OCI-LY7 (cell line): ENCODE measurements around the gene WDTC1. TPM values are rescaled to one million over a fixed set of nuclear protein-coding genes. Genes with fewer than 3 reads are reported as not detected.

ENCODE experiments used
- BruUV-seq: library from RNA; stranded (reverse); fragments of 400-500 nt; replicated peaks from 2 replicates; lab custom pipeline; 2021; lab: Mats Ljungman, UMichigan
- CTCF ChIA-PET: fragments of 300-600 bp; sonication (Branson Sonifier 250); formaldehyde crosslinking; loops from one replicate; lab custom pipeline; 2022; ENCODE audit warnings: antibody characterized with exemption; ENCODE audit not compliant: unreplicated experiment; lab: Charles Lee
- POLR2A ChIA-PET: fragments of 300-600 bp; sonication (Branson Sonifier 250); formaldehyde crosslinking; loops from one replicate; lab custom pipeline; 2022; ENCODE audit warnings: antibody characterized with exemption; lab: Charles Lee
- DNase-seq: peaks from one replicate; pipeline ENCODE4 v3.0.0-alpha.2; 2015; ENCODE audit warnings: low spot score
- H2AFZ ChIP-seq: fragments of 200-600 bp; sonication (generic), shearing (Covaris generic); 2 replicates; pipeline ENCODE4 v1.6.1; 2014; ENCODE audit warnings: mild to moderate bottlenecking, antibody characterized with exemption, low read length, moderate library complexity
- H3K27ac ChIP-seq: fragments of 200-600 bp; sonication (generic); 2 replicates; pipeline ENCODE4 v1.5.1; 2014; ENCODE audit warnings: mixed run types, low read depth, mild to moderate bottlenecking, moderate library complexity, low read length, inconsistent platforms; ENCODE audit not compliant: poor library complexity, severe bottlenecking
- H3K36me3 ChIP-seq: fragments of 200-600 bp; sonication (generic); 2 replicates; pipeline ENCODE4 v1.6.1; 2014; ENCODE audit warnings: mild to moderate bottlenecking, antibody characterized with exemption, low read length, moderate library complexity, mixed read lengths; ENCODE audit not compliant: insufficient read depth
- H3K4me1 ChIP-seq: fragments of 200-600 bp; sonication (generic); 2 replicates; pipeline ENCODE4 v1.5.1; 2014; ENCODE audit warnings: mild to moderate bottlenecking, low read length; ENCODE audit not compliant: insufficient read depth, poor library complexity, severe bottlenecking
- H3K4me2 ChIP-seq: fragments of 200-600 bp; sonication (generic); 2 replicates; pipeline ENCODE4 v1.6.1; 2014; ENCODE audit warnings: mild to moderate bottlenecking, low read length
- H3K4me3 ChIP-seq: fragments of 200-600 bp; sonication (generic); 2 replicates; pipeline ENCODE4 v1.5.1; 2014; ENCODE audit warnings: mild to moderate bottlenecking, low read depth, low read length; ENCODE audit not compliant: poor library complexity, severe bottlenecking
- H3K79me2 ChIP-seq: fragments of 200-600 bp; sonication (generic); 2 replicates; pipeline ENCODE4 v1.6.1; 2016; ENCODE audit warnings: low read depth, mild to moderate bottlenecking, low read length, moderate library complexity, mixed read lengths; ENCODE audit not compliant: insufficient read depth
- H3K9me2 ChIP-seq: fragments of 200-600 bp; sonication (generic); 2 replicates; pipeline ENCODE4 v1.6.1; 2016; ENCODE audit warnings: mild to moderate bottlenecking, low read length, mixed read lengths; ENCODE audit not compliant: insufficient read depth
- H3K9me3 ChIP-seq: fragments of 200-600 bp; sonication (generic); 2 replicates; pipeline ENCODE4 v1.6.1; 2014; ENCODE audit warnings: mild to moderate bottlenecking, mixed run types, low read length, mixed read lengths
- H4K20me1 ChIP-seq: fragments of 200-600 bp; sonication (generic); 2 replicates; pipeline ENCODE4 v1.6.1; 2014; ENCODE audit warnings: mild to moderate bottlenecking, antibody characterized with exemption, low read length, moderate library complexity, mixed read lengths; ENCODE audit not compliant: insufficient read depth
- CTCF ChIP-seq: fragments of 200-600 bp; sonication (generic); conservative IDR thresholded peaks from 2 replicates; pipeline ENCODE4 v1.5.1; 2014; ENCODE audit warnings: mild to moderate bottlenecking, antibody characterized with exemption, low read length, moderate library complexity, mixed read lengths
- EZH2phosphoT487 ChIP-seq: fragments of 200-600 bp; sonication (generic); IDR thresholded peaks from 2 replicates; pipeline ENCODE4 v1.6.1; 2018; ENCODE audit warnings: low read depth, borderline replicate concordance, mild to moderate bottlenecking, mixed run types, antibody characterized with exemption, low read length, moderate library complexity, mixed read lengths
- intact Hi-C: fragments of 100-400 bp; cut with micrococcal nuclease; formaldehyde crosslinking; loops from one replicate; pipeline ENCODE4 v1.10.0; 2022; ENCODE audit not compliant: unreplicated experiment
- total RNA-seq, 2 experiments: library from RNA; depleted of rRNA in 1 of 2; stranded (reverse); fragments of >200 nt in 1 of 2; shearing (Covaris generic) in 1 of 2; gene quantifications; 2 replicates each; pipeline ENCODE4 v1.2.3, GENCODE V29; 2014 to 2022

The WDTC1 gene
- total RNA-seq, 2 experiments from 2014 or later = 18.2 to 27.8 TPM

GRCh38 chr1:27342391-27342777 is 108.0 kb downstream of the WDTC1 start:
- intact Hi-C loops = loop anchor here (5.0 kb wide), 1 partner anchor 50 kb away; the partner anchor contains the start of gene GPR3
- BruUV-seq = no TSS peak

GRCh38 chr1:27342778-27343638 is 108.6 kb downstream of the WDTC1 start:
- Histone ChIP-seq H3K4me2 (peak overlapping the region; percentile 96), H3K4me1 (peaks cover 44% of the 10 kb centered on the region), H3K27ac (peak overlapping the region; percentile 70), H3K79me2 (peaks cover 5% of the 10 kb centered on the region; the same call in 1 of the 2 replicates), H3K4me3 (peak overlapping the region; percentile 81), H3K9me3 (no peaks in the 10 kb centered on the region), H4K20me1 (no peaks in the 10 kb centered on the region), H3K36me3 (peaks cover 8% of the 10 kb centered on the region; the same call in 1 of the 2 replicates), H3K9me2 (no peaks in the 10 kb centered on the region), H2AFZ (peak overlapping the region; percentile 76; the same call in 1 of the 2 replicates)
- TSS peak; percentile 55 for BruUV-seq
- CTCF ChIA-PET = interaction anchor here (0.8 to 1.2 kb wide), 2 partner anchors 14 to 23 kb away, joined by 3 read pairs; no protein-coding TSS in a partner anchor
- intact Hi-C loops = loop anchor here (1.0 to 5.0 kb wide), 2 partner anchors 14 to 49 kb away; partner anchors contain the start of gene GPR3
- TF ChIP-seq EZH2phosphoT487 (no peak), CTCF (no peak)
- DNase-seq = peak; percentile 76
- POLR2A ChIA-PET = interaction anchor here (1.1 kb wide), 1 partner anchor 93 kb away, joined by 3 read pairs; no protein-coding TSS in a partner anchor

More at GRCh38 chr1:27342391-27342777, 108.0 kb downstream of the WDTC1 start:
- Histone ChIP-seq H3K9me3 (no peaks in the 10 kb centered on the region), H3K36me3 (peaks cover 8% of the 10 kb centered on the region; the same call in 1 of the 2 replicates), H3K79me2 (peaks cover 5% of the 10 kb centered on the region; the same call in 1 of the 2 replicates), H3K27ac (peak overlapping the region; percentile 70), H2AFZ (peak overlapping the region; percentile 76; the same call in 1 of the 2 replicates), H3K4me2 (peak overlapping the region; percentile 96), H4K20me1 (no peaks in the 10 kb centered on the region), H3K4me3 (peak overlapping the region; percentile 81), H3K9me2 (no peaks in the 10 kb centered on the region), H3K4me1 (peaks cover 44% of the 10 kb centered on the region)
- ChIA-PET CTCF (interaction anchor here (0.8 to 1.2 kb wide), 2 partner anchors 15 to 23 kb away, joined by 3 read pairs; no protein-coding TSS in a partner anchor), POLR2A (interaction anchor here (0.9 to 2.2 kb wide), 3 partner anchors 15 to 20 kb away, joined by 3 to 8 read pairs (median 3); no protein-coding TSS in a partner anchor)
- DNase-seq = peak; percentile 51
- TF ChIP-seq CTCF = 0 out of 2 replicates have a peak, but pooled peaks have one; percentile 15
- no peak for TF ChIP-seq EZH2phosphoT487
